Measurements from ENCODE around the gene GALE.
"Not testable (repeated sequence)": the region's sequence is repeated elsewhere in the genome, so short reads cannot be mapped to it uniquely, and the experiment has no call there.

GALE gene

GRCh38 chr1:23792151-23792945 is 8.2 kb downstream of the GALE start:
- no peak for DNase-seq

GRCh38 chr1:23791516-23792047 is 9.0 kb downstream of the GALE start:
- DNase-seq: no peak

GRCh38 chr1:23790696-23791515 is 9.6 kb downstream of the GALE start, which contains the start of gene LYPLA2:
Gene LYPLA2 (plus strand): TSS chr1:23791145. CDS start chr1:23792683, 1,538 bp downstream.
- DNase-seq: peak; percentile 74 to 87 (median 81)

GRCh38 chr1:23788695-23789094 is 11.9 kb downstream of the GALE start:
- DNase-seq: no peak

- DNase-seq: no peak
Measured at GRCh38 chr1:23787701-23788100, 12.9 kb downstream of the GALE start.

GRCh38 chr1:23784846-23785245 is 15.7 kb downstream of the GALE start:
- DNase-seq: no peak

- not testable (repeated sequence) for DNase-seq
Measured at GRCh38 chr1:23783141-23783540, 17.4 kb downstream of the GALE start.

GRCh38 chr1:23779826-23780371 is 20.7 kb downstream of the GALE start:
- DNase-seq: no peak

GRCh38 chr1:23777979-23778814 is 22.4 kb downstream of the GALE start, which contains the start of gene PITHD1:
Gene PITHD1 (plus strand): TSS chr1:23778418. CDS start chr1:23778516, 98 bp downstream.
- DNase-seq: peak; percentile 66 to 85 (median 73)

GRCh38 chr1:23776217-23776616 is 24.3 kb downstream of the GALE start:
- no peak for DNase-seq

- DNase-seq: no peak
Measured at GRCh38 chr1:23774174-23774880, 26.2 kb downstream of the GALE start.

GRCh38 chr1:23772854-23773242 is 27.7 kb downstream of the GALE start:
- no peak for DNase-seq

GRCh38 chr1:23772049-23772853 is 28.3 kb downstream of the GALE start:
- DNase-seq: peak; percentile 62 to 79 (median 73)

GRCh38 chr1:23768733-23769132 is 31.8 kb downstream of the GALE start:
- no peak for DNase-seq

GRCh38 chr1:23763041-23763577 is 37.4 kb downstream of the GALE start:
- DNase-seq: no peak

- no peak for DNase-seq
Measured at GRCh38 chr1:23759277-23759676, 41.3 kb downstream of the GALE start.

- no peak for DNase-seq
Measured at GRCh38 chr1:23757812-23758211, 42.7 kb downstream of the GALE start.

- no peak for DNase-seq
Measured at GRCh38 chr1:23756676-23757075, 43.9 kb downstream of the GALE start.

GRCh38 chr1:23752909-23753308 is 47.6 kb downstream of the GALE start:
- no peak for DNase-seq

- DNase-seq: no peak
Measured at GRCh38 chr1:23751815-23752200, 48.7 kb downstream of the GALE start.

Data from T-helper 1 cell (primary cell).